ENCODE data around the gene MUC5B. TPM values are rescaled to one million over a fixed set of nuclear protein-coding genes. Genes with fewer than 3 reads are reported as not detected.

Gene MUC5B
- total RNA-seq, 1 experiment from 2014 or later: not detected

GRCh38 chr11:1256257-1257045 is 33.6 kb downstream of the MUC5B start:
- Mint-ChIP-seq H3K36me3 (ENCODE audit: insufficient read depth, unreplicated experiment) (no peaks in the 10 kb centered on the region), H3K9me3 (ENCODE audit: unreplicated experiment) (peaks cover 6% of the 10 kb centered on the region), H3K4me3 (ENCODE audit: unreplicated experiment) (no peak overlapping the region), H3K4me1 (ENCODE audit: insufficient read depth, unreplicated experiment) (no peaks in the 10 kb centered on the region), H3K27me3 (ENCODE audit: insufficient read depth, unreplicated experiment) (no peaks in the 10 kb centered on the region), H3K27ac (ENCODE audit: low read depth, unreplicated experiment) (no peak overlapping the region)
- intact Hi-C loops (cut with micrococcal nuclease): no loop called here
- ChIA-PET POLR2A (no interaction called here), CTCF (interaction anchor here (0.7 kb wide), 1 partner anchor 771 kb away, joined by 7 read pairs; no protein-coding TSS in a partner anchor)
- DNase-seq (ENCODE audit: unreplicated experiment): no peak
- no peak for TF ChIP-seq CTCF (IDR thresholded peaks at IDR 0.05; ENCODE audit: unreplicated experiment)
- no TSS peak for BruUV-seq (replicated peaks)

GRCh38 chr11:1257366-1257765 is 34.5 kb downstream of the MUC5B start:
- TF ChIP-seq CTCF (IDR thresholded peaks at IDR 0.05; ENCODE audit: unreplicated experiment): no peak
- no TSS peak for BruUV-seq (replicated peaks)
- Mint-ChIP-seq H3K27ac (ENCODE audit: low read depth, unreplicated experiment) (no peak overlapping the region), H3K4me1 (ENCODE audit: insufficient read depth, unreplicated experiment) (no peaks in the 10 kb centered on the region), H3K9me3 (ENCODE audit: unreplicated experiment) (peaks cover 6% of the 10 kb centered on the region), H3K27me3 (ENCODE audit: insufficient read depth, unreplicated experiment) (no peaks in the 10 kb centered on the region), H3K4me3 (ENCODE audit: unreplicated experiment) (no peak overlapping the region), H3K36me3 (ENCODE audit: insufficient read depth, unreplicated experiment) (no peaks in the 10 kb centered on the region)
- ChIA-PET POLR2A (interaction anchor here (0.6 to 1.1 kb wide), 2 partner anchors 32 to 52 kb away, joined by 3 read pairs; no protein-coding TSS in a partner anchor), CTCF (interaction anchor here (0.7 kb wide), 1 partner anchor 770 kb away, joined by 7 read pairs; no protein-coding TSS in a partner anchor)
- DNase-seq (ENCODE audit: unreplicated experiment): no peak
- intact Hi-C loops (cut with micrococcal nuclease): no loop called here

GRCh38 chr11:1257916-1258315 is 35.0 kb downstream of the MUC5B start:
- BruUV-seq (replicated peaks): no TSS peak
- intact Hi-C loops (cut with micrococcal nuclease): no loop called here
- DNase-seq (ENCODE audit: unreplicated experiment): no peak
- H3K27me3 Mint-ChIP-seq (ENCODE audit: insufficient read depth, unreplicated experiment): no peaks in the 10 kb centered on the region
- H3K36me3 Mint-ChIP-seq (ENCODE audit: insufficient read depth, unreplicated experiment): no peaks in the 10 kb centered on the region
- no peak overlapping the region for H3K4me3 Mint-ChIP-seq (ENCODE audit: unreplicated experiment)
- no peak for TF ChIP-seq CTCF (IDR thresholded peaks at IDR 0.05; ENCODE audit: unreplicated experiment)
- H3K9me3 Mint-ChIP-seq (ENCODE audit: unreplicated experiment): peaks cover 6% of the 10 kb centered on the region
- POLR2A ChIA-PET: interaction anchor here (1.1 kb wide), 1 partner anchor 51 kb away, joined by 3 read pairs; no protein-coding TSS in a partner anchor
- CTCF ChIA-PET: no interaction called here
- no peak overlapping the region for H3K27ac Mint-ChIP-seq (ENCODE audit: low read depth, unreplicated experiment)
- peaks cover 5% of the 10 kb centered on the region for H3K4me1 Mint-ChIP-seq (ENCODE audit: insufficient read depth, unreplicated experiment)

GRCh38 chr11:1258401-1259075 is 35.7 kb downstream of the MUC5B start:
- H3K4me3 Mint-ChIP-seq (ENCODE audit: unreplicated experiment): no peak overlapping the region
- H3K4me1 Mint-ChIP-seq (ENCODE audit: insufficient read depth, unreplicated experiment): peaks cover 5% of the 10 kb centered on the region
- peaks cover 4% of the 10 kb centered on the region for H3K9me3 Mint-ChIP-seq (ENCODE audit: unreplicated experiment)
- no TSS peak for BruUV-seq (replicated peaks)
- H3K27ac Mint-ChIP-seq (ENCODE audit: low read depth, unreplicated experiment): no peak overlapping the region
- POLR2A ChIA-PET: interaction anchor here (0.6 kb wide), 1 partner anchor 10 kb away, joined by 3 read pairs; no protein-coding TSS in a partner anchor
- intact Hi-C loops (cut with micrococcal nuclease): no loop called here
- CTCF ChIA-PET: no interaction called here
- H3K36me3 Mint-ChIP-seq (ENCODE audit: insufficient read depth, unreplicated experiment): no peaks in the 10 kb centered on the region
- no peaks in the 10 kb centered on the region for H3K27me3 Mint-ChIP-seq (ENCODE audit: insufficient read depth, unreplicated experiment)
- no peak for DNase-seq (ENCODE audit: unreplicated experiment)
- TF ChIP-seq CTCF (IDR thresholded peaks at IDR 0.05; ENCODE audit: unreplicated experiment): no peak

Data from MCF 10A (cell line).